HG02840 (cell line): ENCODE data around the gene KANTR.
A peak's percentile ranks its signal among the peaks of the same experiment; 100 is the strongest.

ENCODE experiments used
- ATAC-seq: cut with Tn5 transposase; IDR thresholded peaks from one replicate; pipeline ENCODE4 v1.9.1; 2021; ENCODE audit warnings: mild to moderate bottlenecking, moderate library complexity, moderate number of reproducible peaks; ENCODE audit not compliant: unreplicated experiment, low FRiP score

Gene KANTR

GRCh38 chrX:53080628-53081580, 13.0 kb upstream of the KANTR start:
- no peak for ATAC-seq

DNA sequence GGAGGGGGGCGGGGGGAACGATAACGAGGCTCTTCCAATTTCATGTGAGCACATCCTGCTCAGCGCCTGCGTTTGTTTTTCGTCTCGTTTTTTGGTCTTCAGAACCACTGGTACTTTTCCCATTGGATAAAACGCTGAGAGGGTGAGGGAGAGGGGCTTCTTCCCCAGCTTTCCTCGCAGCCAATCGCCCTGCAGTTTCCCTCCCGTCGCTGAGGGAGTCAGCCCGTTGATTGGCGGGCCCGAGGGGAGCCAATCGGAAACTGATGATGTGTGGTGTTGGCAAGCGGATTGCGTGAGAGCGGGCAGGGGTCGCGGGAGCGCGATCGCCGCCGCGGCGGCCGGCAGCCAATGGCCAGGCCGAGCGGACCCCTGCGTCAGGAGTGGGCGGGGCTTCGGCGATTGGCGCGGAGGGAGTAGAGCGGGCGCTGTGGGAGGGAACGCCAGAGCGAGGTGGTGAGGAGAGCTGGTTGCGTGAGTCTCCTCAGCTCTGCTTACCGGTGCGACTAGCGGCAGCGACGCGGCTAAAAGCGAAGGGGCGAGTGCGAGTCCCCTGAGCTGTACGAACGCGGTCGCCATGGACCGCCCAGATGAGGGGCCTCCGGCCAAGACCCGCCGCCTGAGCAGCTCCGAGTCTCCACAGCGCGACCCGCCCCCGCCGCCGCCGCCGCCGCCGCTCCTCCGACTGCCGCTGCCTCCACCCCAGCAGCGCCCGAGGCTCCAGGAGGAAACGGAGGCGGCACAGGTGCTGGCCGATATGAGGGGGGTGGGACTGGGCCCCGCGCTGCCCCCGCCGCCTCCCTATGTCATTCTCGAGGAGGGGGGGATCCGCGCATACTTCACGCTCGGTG, 11.8 kb upstream of the KANTR start, which contains the start of gene TSPYL2:
TSS of gene TSPYL2 (plus strand) at position 443 of the 848 bp plus-strand sequence. CDS start at position 575, 132 bp downstream.
- ATAC-seq = peak; percentile 87

DNA sequence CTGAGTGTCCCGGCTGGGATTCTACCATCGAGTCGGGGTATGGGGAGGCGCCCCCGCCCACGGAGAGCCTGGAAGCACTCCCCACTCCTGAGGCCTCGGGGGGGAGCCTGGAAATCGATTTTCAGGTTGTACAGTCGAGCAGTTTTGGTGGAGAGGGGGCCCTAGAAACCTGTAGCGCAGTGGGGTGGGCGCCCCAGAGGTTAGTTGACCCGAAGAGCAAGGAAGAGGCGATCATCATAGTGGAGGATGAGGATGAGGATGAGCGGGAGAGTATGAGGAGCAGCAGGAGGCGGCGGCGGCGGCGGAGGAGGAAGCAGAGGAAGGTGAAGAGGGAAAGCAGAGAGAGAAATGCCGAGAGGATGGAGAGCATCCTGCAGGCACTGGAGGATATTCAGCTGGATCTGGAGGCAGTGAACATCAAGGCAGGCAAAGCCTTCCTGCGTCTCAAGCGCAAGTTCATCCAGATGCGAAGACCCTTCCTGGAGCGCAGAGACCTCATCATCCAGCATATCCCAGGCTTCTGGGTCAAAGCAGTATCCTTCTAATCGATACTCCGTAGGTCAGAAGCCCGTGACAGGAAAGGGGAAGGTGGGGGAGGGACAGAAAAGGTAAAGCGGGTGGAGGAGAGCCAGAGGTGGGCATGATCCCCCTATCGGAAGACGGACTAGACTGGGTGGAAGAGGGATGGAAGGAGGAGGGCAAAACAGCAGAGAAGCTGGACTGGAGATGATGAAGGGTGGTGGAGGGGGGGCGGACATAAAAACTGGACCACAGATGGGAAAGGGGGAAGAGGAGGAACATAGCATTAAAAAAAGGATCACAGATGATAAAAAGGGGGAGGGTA, 10.9 kb upstream of the KANTR start:
- ATAC-seq = no peak

DNA sequence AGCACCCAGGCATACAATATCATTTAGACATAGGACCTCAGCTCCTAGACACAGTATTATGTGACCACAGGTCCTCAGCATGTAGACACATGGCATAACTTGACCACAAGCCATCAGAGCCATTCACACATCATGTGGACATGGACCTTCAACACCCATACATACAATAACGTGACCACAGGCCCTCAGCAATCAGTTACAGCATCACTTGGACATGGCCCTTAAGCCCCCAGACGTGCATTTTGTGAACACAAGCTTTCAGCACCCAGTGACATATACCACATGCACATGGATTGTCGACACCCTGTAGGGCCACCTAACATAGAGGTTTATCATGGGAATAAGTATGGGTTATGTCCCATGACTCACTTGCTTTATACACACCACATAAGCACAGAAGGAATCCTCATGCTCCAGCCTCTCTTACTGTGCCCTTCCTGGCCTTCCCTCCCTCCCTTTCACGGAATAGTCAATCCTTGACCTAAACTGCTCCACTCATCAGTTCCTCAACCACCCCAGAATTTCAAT, 9.8 kb upstream of the KANTR start:
- no peak for ATAC-seq

GRCh38 chrX:53084863-53085262, 9.1 kb upstream of the KANTR start:
- no peak for ATAC-seq

- no peak for ATAC-seq
Measured at GRCh38 chrX:53085661-53086229, 8.2 kb upstream of the KANTR start.

DNA sequence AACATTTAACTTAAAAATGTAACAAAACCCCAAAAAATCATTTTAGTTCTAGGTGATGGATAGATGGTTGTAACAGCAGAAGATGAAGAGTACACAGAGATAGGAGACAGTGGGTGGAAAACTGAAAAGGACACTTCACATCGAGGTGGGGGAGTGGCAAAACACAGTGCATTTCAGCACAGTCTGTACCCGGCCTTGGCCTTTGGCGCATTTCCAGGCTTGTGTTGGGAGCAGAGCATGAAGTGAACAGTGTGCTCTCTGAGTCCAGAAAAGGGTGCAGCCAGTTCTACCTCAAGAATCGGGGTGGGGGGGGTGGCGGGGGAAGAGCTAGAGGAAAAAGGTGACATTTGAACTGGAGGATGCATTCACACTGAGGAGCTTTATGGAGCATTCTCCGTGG, 7.5 kb upstream of the KANTR start:
- no peak for ATAC-seq

DNA sequence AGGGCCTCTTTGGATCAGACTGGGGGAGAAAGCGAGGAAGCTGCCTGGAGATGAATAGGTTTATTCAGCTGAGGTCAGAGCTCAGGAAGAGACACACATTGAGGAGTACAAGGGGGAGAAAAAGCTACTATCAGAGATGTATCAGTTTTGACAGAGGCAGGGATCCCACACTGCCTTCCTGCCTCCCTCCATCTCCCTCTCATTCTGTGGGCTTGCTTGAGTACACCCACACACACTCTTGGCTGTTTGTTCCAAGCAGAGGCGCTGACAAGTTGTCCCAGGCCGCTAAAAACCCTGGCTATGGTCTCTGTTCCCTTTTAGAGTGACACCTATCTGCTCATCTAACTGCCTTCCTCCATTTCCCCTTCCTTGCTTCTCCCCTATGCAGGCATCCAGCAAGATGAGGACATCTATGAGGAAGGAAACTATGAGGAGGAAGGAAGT, 6.5 kb upstream of the KANTR start:
- ATAC-seq = no peak

DNA sequence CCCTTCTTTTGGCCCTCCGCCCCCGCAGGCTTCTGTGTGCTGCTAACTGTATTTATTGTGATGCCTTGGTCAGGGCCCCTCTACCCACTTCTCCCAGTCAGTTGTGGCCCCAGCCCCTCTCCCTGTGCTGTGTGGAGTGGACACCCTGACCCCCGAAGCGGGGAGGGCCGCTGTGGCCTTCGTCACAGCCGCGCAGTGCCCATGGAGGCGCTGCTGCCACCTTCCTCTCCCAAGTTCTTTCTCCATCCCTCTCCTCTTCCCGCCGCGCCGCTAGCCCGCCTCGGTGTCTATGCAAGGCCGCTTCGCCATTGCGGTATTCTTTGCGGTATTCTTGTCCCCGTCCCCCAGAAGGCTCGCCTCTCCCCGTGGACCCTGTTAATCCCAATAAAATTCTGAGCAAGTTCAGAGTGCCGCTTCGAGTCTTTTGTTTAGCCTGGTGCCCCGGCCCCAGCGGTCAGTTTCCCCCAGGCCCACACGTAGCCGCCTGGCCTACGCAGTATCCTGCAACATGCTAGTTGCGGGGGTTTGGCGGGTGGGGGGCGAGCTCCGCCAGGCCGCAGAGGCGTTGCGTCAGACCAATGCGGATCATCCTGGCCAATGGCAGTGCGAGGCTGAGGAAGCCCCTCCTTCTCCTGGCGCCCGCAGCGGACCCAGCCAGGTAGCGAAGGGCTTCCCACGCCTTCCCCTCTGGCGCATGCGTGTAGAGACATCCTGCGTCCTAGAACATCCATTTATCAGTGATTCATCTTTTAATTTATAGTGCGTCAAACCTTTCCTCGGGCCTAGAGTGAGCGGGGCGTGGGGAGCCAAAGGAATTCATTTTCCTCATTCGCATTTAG, 5.6 kb upstream of the KANTR start:
- no peak for ATAC-seq

GRCh38 chrX:53089224-53089842, 4.6 kb upstream of the KANTR start:
- ATAC-seq = no peak

DNA sequence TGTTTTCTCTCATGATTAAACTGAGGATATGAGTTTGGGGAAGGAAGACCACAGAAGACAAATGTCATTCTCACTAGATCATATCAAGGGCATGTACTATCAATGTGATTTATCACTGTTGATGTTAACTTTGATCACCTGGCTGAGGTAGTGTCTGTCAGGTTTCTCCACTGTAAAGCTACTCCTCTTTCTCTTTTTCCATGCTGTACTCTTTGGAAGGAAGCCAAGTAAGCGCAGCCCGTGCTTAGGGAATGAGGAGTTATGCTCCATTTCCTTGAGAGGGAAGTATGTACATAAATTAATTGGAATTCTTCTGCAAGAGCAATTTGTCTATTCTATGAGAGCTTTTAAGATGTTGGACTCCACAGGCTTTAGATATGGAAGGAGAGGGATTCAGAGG, 4.0 kb upstream of the KANTR start:
- no peak for ATAC-seq

- no peak for ATAC-seq
Measured at GRCh38 chrX:53091354-53091753, 2.6 kb upstream of the KANTR start.

GRCh38 chrX:53093177-53093655, 726 bp upstream of the KANTR start:
- ATAC-seq = no peak

DNA sequence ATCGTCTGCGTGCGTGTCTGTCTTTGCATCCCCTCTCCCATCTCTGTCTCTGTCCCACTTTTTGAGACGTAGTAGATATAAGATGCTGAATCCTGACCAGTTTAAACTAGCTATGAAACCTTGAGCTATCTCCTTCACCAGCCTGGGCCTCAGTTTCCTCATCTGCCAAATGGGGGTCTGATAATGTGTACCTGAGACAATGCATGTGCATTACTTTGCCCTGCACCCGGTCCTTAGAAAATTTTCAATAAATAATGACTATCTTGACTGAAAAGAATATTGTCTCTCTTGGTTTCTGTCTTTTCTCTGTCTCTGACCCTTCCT, 602 bp downstream of the KANTR start:
- no peak for ATAC-seq

DNA sequence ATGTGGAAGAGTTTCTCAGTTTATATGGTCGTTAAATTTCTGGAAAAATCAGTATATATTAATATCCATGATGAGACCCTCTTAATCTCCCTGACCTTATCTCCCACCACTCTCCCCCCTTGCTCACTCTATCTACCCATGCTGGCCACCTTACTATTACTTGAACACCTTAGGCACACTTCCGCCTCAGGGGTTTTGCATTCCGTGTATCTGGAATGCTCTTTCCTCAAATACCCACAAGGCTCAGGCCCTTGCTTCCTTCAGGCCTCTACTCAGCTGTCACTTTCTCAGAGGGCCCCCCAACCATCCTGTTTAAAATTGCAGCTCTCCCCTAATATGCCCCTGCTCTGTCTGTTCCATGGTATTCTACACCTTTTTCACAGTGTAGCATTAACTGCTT, 1.9 kb downstream of the KANTR start:
- ATAC-seq = no peak

DNA sequence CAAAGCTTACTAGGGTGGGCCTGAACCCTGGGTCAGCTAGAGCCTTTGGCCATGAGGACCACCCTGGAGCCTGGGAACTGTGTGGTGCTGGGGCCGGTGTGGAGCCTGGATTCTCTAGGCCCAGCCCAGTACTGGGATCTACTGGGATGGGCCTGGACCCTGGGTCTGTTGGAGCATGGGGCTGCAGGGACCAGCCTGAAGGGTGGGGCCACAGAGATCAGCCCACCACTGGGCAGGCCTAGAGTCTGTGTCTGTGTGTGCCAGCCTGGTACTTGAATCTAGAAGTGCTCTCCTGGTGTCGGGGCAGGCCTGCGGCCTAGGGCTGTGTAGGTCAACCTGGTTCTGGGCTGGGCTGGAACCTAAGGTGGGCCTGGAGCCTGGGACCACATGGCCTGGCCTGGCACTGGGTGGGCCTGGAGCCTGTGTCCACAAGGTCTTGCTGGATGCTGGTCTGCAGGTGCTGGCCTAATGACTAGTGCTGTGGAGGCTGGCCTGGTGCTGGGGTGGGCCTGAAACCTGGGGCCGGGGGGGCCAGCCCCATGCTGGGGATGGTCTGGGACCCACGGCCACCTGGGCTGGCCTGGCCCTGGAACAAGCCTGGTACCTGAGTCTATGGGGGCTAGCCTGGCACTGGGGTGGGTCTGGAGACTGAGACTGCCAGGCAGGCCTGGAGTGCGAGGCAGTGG, 21.1 kb downstream of the KANTR start:
- ATAC-seq = no peak

- no peak for ATAC-seq
Measured at GRCh38 chrX:53115550-53115874, 21.6 kb downstream of the KANTR start.

DNA sequence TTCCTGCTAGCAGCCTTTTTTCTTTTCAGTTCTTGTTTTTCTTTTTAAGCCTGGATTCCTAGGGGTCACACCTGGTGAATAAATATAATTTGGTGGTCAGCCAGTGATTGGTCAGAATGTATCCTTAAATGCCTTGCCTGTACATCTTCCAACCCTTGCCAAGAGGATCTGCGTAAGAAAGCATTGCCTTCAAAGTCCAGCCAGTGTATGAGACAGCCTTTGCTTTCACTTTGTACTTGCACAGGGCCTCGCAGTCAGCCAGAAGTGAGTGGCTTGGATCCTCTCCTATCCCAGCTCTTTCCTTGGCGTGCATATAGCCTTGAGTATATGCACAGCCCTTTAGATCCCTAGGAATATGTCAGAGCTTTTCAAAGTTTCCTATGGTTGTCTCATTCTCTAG, 22.2 kb downstream of the KANTR start:
- ATAC-seq = no peak
